SU-DHL-6 (cell line): ENCODE results near the gene MASP2.
"Not testable (repeated sequence)": the region's sequence is repeated elsewhere in the genome, so short reads cannot be mapped to it uniquely, and the experiment has no call there.

Experiments used
- H2AFZ ChIP-seq: fragments of 200-600 bp; sonication (generic); 2 replicates; pipeline ENCODE4 v1.6.1; 2014; ENCODE audit warnings: low read depth, mild to moderate bottlenecking, moderate library complexity, mixed read lengths, antibody characterized with exemption, low read length; ENCODE audit not compliant: severe bottlenecking
- H3F3A ChIP-seq: fragments of 200-600 bp; shearing (Covaris generic); 2 replicates; pipeline ENCODE4 v1.6.0; 2016; ENCODE audit warnings: antibody characterized with exemption, mild to moderate bottlenecking; ENCODE audit not compliant: insufficient read depth
- H3K27ac ChIP-seq: fragments of 200-600 bp; sonication (generic); 2 replicates; pipeline ENCODE4 v1.5.1; 2016; ENCODE audit warnings: low read depth, mild to moderate bottlenecking, low read length, moderate library complexity, mixed read lengths
- H3K27me3 ChIP-seq: fragments of 200-600 bp; sonication (generic), shearing (Covaris generic); 2 replicates; pipeline ENCODE4 v1.6.0; 2014; ENCODE audit warnings: mild to moderate bottlenecking, low read length
- H3K36me3 ChIP-seq: fragments of 200-600 bp; sonication (generic); 2 replicates; pipeline ENCODE4 v1.6.1; 2014; ENCODE audit warnings: mild to moderate bottlenecking, low read length, mixed read lengths
- H3K4me2 ChIP-seq: fragments of 300-600, 200-600 bp; shearing (Covaris generic), sonication (generic); 2 replicates; pipeline ENCODE4 v1.6.0; 2014; ENCODE audit warnings: low read length, low read depth, mild to moderate bottlenecking; ENCODE audit not compliant: poor library complexity, severe bottlenecking
- H3K4me3 ChIP-seq: fragments of 200-600 bp; sonication (generic); 2 replicates; pipeline ENCODE4 v1.5.1; 2014; ENCODE audit warnings: antibody characterized with exemption, low read length, mild to moderate bottlenecking, mixed read lengths; ENCODE audit not compliant: insufficient read depth, poor library complexity, severe bottlenecking
- H3K79me2 ChIP-seq: fragments of 200-600 bp; sonication (generic); 2 replicates; pipeline ENCODE4 v1.6.1; 2014; ENCODE audit warnings: mild to moderate bottlenecking, low read length, moderate library complexity; ENCODE audit not compliant: insufficient read depth
- H3K9ac ChIP-seq: fragments of 200-600 bp; sonication (generic); 2 replicates; pipeline ENCODE4 v1.7.0; 2014; ENCODE audit warnings: mild to moderate bottlenecking, low read length
- H3K9me2 ChIP-seq: fragments of 200-600 bp; sonication (generic); replicated peaks from 2 replicates; pipeline ENCODE4 v1.6.1; 2014; ENCODE audit warnings: low read length; ENCODE audit not compliant: insufficient read depth
- H3K9me3 ChIP-seq: fragments of 200-600 bp; sonication (generic); 2 replicates; pipeline ENCODE4 v1.6.1; 2014; ENCODE audit warnings: low read length, mixed read lengths; ENCODE audit not compliant: insufficient read depth
- H4K20me1 ChIP-seq: fragments of 200-600 bp; sonication (generic); 2 replicates; pipeline ENCODE4 v1.6.1; 2014; ENCODE audit warnings: low read depth, mild to moderate bottlenecking, antibody characterized with exemption, low read length, moderate library complexity, mixed read lengths
- CTCF ChIP-seq: fragments of 200-600 bp; sonication (generic); IDR thresholded peaks from one replicate; pipeline ENCODE4 v1.5.1; 2017; ENCODE audit warnings: antibody characterized with exemption, mild to moderate bottlenecking, low read length, moderate library complexity; ENCODE audit not compliant: insufficient read depth, poor library complexity, severe bottlenecking
- EZH2phosphoT487 ChIP-seq: fragments of 200-600 bp; sonication (generic), shearing (Covaris generic); conservative IDR thresholded peaks from 2 replicates; pipeline ENCODE4 v1.6.1; 2018; ENCODE audit warnings: mild to moderate bottlenecking, antibody characterized with exemption, low read length, moderate library complexity, mixed read lengths

MASP2 gene

GRCh38 chr1:10992864-10993263 is 54.2 kb downstream of the MASP2 start:
- no peak overlapping the region for H3K4me2 ChIP-seq
- no peaks in the 10 kb centered on the region for H3K79me2 ChIP-seq
- H3F3A ChIP-seq: no peaks in the 10 kb centered on the region
- no peak overlapping the region for H3K9ac ChIP-seq
- H3K36me3 ChIP-seq: no peaks in the 10 kb centered on the region
- H4K20me1 ChIP-seq: no peaks in the 10 kb centered on the region
- no peak overlapping the region for H3K4me3 ChIP-seq
- TF ChIP-seq EZH2phosphoT487 (no peak), CTCF (no peak)
- H3K27me3 ChIP-seq: no peaks in the 10 kb centered on the region
- no peaks in the 10 kb centered on the region for H3K9me3 ChIP-seq
- no peak overlapping the region for H2AFZ ChIP-seq
- H3K9me2 ChIP-seq: no peaks in the 10 kb centered on the region
- no peak overlapping the region for H3K27ac ChIP-seq

GRCh38 chr1:10992004-10992403 is 55.0 kb downstream of the MASP2 start:
- H3K79me2 ChIP-seq, H3K9me2 ChIP-seq, H3K4me3 ChIP-seq, H3K9me3 ChIP-seq, H4K20me1 ChIP-seq, H3K27me3 ChIP-seq, H3K9ac ChIP-seq, H3K36me3 ChIP-seq, H2AFZ ChIP-seq, H3F3A ChIP-seq, H3K27ac ChIP-seq, H3K4me2 ChIP-seq: not testable (repeated sequence)

- Histone ChIP-seq H3K27ac (no peak overlapping the region), H3K9ac (no peak overlapping the region), H3K79me2 (no peaks in the 10 kb centered on the region), H3K4me2 (no peak overlapping the region), H3K9me2 (no peaks in the 10 kb centered on the region), H2AFZ (no peak overlapping the region), H4K20me1 (no peaks in the 10 kb centered on the region), H3K9me3 (no peaks in the 10 kb centered on the region), H3F3A (no peaks in the 10 kb centered on the region), H3K36me3 (no peaks in the 10 kb centered on the region), H3K27me3 (no peaks in the 10 kb centered on the region), H3K4me3 (no peak overlapping the region)
- TF ChIP-seq CTCF (no peak), EZH2phosphoT487 (no peak)
Observed at GRCh38 chr1:10990828-10991227, 56.2 kb downstream of the MASP2 start.

GRCh38 chr1:10989920-10990516 is 57.0 kb downstream of the MASP2 start:
- not testable (repeated sequence) for H3K4me3 ChIP-seq, H3K4me2 ChIP-seq, H3K27ac ChIP-seq

More at GRCh38 chr1:10989920-10990516, 57.0 kb downstream of the MASP2 start:
- not testable (repeated sequence) for H3K9ac ChIP-seq, H2AFZ ChIP-seq, H3K27me3 ChIP-seq, H3K36me3 ChIP-seq, H3K9me3 ChIP-seq, H3K9me2 ChIP-seq, H3K79me2 ChIP-seq, H3F3A ChIP-seq, H4K20me1 ChIP-seq
